EL (cell line): ENCODE measurements around the gene CLIC6.

Source experiments
- DNase-seq: peaks from one replicate; pipeline ENCODE4 v3.0.0-alpha.2; 2016

Gene CLIC6

GRCh38 chr21:34730756-34731445 lies 62.1 kb downstream of the CLIC6 start:
- DNase-seq: no peak

- peak; percentile 47 for DNase-seq
These were observed 63.6 kb downstream of the CLIC6 start for GRCh38 chr21:34732388-34732821.

- no peak for DNase-seq
These were observed 65.1 kb downstream of the CLIC6 start for GRCh38 chr21:34733852-34734251.

- DNase-seq: no peak
These were observed 65.9 kb downstream of the CLIC6 start for GRCh38 chr21:34734696-34735095.

GRCh38 chr21:34736116-34736874 lies 67.5 kb downstream of the CLIC6 start:
- peak; percentile 86 for DNase-seq

GRCh38 chr21:34737115-34737514 lies 68.3 kb downstream of the CLIC6 start:
- peak; percentile 28 for DNase-seq

GRCh38 chr21:34740198-34740597 lies 71.4 kb downstream of the CLIC6 start:
- DNase-seq: no peak

GRCh38 chr21:34743285-34743684 lies 74.5 kb downstream of the CLIC6 start:
- no peak for DNase-seq

- peak; percentile 81 for DNase-seq
These were observed 75.0 kb downstream of the CLIC6 start for GRCh38 chr21:34743831-34744230.

- no peak for DNase-seq
These were observed 76.0 kb downstream of the CLIC6 start for GRCh38 chr21:34744801-34745200.

- DNase-seq: peak; percentile 89
These were observed 76.9 kb downstream of the CLIC6 start for GRCh38 chr21:34745557-34746255.

- DNase-seq: no peak
These were observed 80.1 kb downstream of the CLIC6 start for GRCh38 chr21:34748862-34749261.

- no peak for DNase-seq
These were observed 86.2 kb downstream of the CLIC6 start for GRCh38 chr21:34754690-34755647.

- peak; percentile 19 for DNase-seq
These were observed 93.0 kb downstream of the CLIC6 start for GRCh38 chr21:34761758-34762330.

GRCh38 chr21:34762786-34763185 lies 94.0 kb downstream of the CLIC6 start:
- DNase-seq: peak; percentile 45

GRCh38 chr21:34764715-34765284 lies 96.0 kb downstream of the CLIC6 start:
- DNase-seq: no peak

GRCh38 chr21:34765619-34766018 lies 96.8 kb downstream of the CLIC6 start:
- DNase-seq: no peak

- DNase-seq: no peak
These were observed 98.1 kb downstream of the CLIC6 start for GRCh38 chr21:34766862-34767261.
